Neuronal stem cell (in vitro differentiated cells): ENCODE data around the gene IMPG2.

Source experiments
- DNase-seq: peaks from one replicate; pipeline ENCODE4 v3.0.0-alpha.2; 2013; ENCODE audit warnings: low spot score
- H2AFZ ChIP-seq: one replicate; pipeline ENCODE4 v1.6.1; 2013; ENCODE audit warnings: mild to moderate bottlenecking, low read length, inconsistent platforms
- H2AK5ac ChIP-seq: 2 replicates; pipeline ENCODE4 v1.6.1; 2013; ENCODE audit warnings: low read depth, mild to moderate bottlenecking, inconsistent platforms, low read length, moderate library complexity, mixed read lengths
- H2BK120ac ChIP-seq: 2 replicates; pipeline ENCODE4 v1.6.1; 2013; ENCODE audit warnings: low read depth, mild to moderate bottlenecking, inconsistent platforms, low read length, moderate library complexity, mixed read lengths
- H2BK12ac ChIP-seq: one replicate; pipeline ENCODE4 v1.6.1; 2013; ENCODE audit warnings: low read length, inconsistent platforms
- H2BK15ac ChIP-seq: 2 replicates; pipeline ENCODE4 v1.6.1; 2013; ENCODE audit warnings: mild to moderate bottlenecking, low read length, inconsistent platforms, mixed read lengths
- H2BK5ac ChIP-seq: one replicate; pipeline ENCODE4 v1.6.1; 2013; ENCODE audit warnings: inconsistent platforms, mild to moderate bottlenecking, low read length, moderate library complexity
- H3K14ac ChIP-seq: one replicate; pipeline ENCODE4 v1.6.1; 2013; ENCODE audit warnings: low read length, inconsistent platforms
- H3K18ac ChIP-seq: 2 replicates; pipeline ENCODE4 v1.6.1; 2013; ENCODE audit warnings: low read length, inconsistent platforms
- H3K23ac ChIP-seq: 2 replicates; pipeline ENCODE4 v1.6.1; 2013; ENCODE audit warnings: low read depth, mild to moderate bottlenecking, mixed read lengths, low read length, inconsistent platforms; ENCODE audit not compliant: poor library complexity
- H3K27ac ChIP-seq: replicated peaks from 3 replicates; pipeline ENCODE4 v1.5.1; 2013; ENCODE audit warnings: low read length, inconsistent platforms
- H3K27me3 ChIP-seq, 3 experiments: 2 replicates each; pipeline ENCODE4 v1.6.1; 2013; ENCODE audit warnings: low read length in 3 of 3, mild to moderate bottlenecking in 2 of 3, inconsistent platforms in 1 of 3, low read depth in 1 of 3, mixed read lengths in 1 of 3, moderate library complexity in 1 of 3; ENCODE audit not compliant: control insufficient read depth in 3 of 3, insufficient read depth in 3 of 3
- H3K36me3 ChIP-seq, 2 donors: replicated peaks in 1 of 2; 2 replicates each; pipeline ENCODE4 v1.6.1; 2013; ENCODE audit warnings: low read length in 2 of 2; ENCODE audit not compliant: control insufficient read depth in 2 of 2, insufficient read depth in 2 of 2
- H3K4ac ChIP-seq: 2 replicates; pipeline ENCODE4 v1.6.1; 2013; ENCODE audit warnings: inconsistent platforms, mild to moderate bottlenecking, low read length, moderate library complexity
- H3K4me1 ChIP-seq, 2 donors: 1 replicate in 1 of 2; 2 replicates in 1 of 2; pipeline ENCODE4 v1.6.1; 2013; ENCODE audit warnings: low read length in 2 of 2, low read depth in 1 of 2; ENCODE audit not compliant: control insufficient read depth in 2 of 2, insufficient read depth in 1 of 2
- H3K4me2 ChIP-seq: one replicate; pipeline ENCODE4 v1.6.1; 2013; ENCODE audit warnings: mild to moderate bottlenecking, low read length, inconsistent platforms; ENCODE audit not compliant: insufficient read depth, poor library complexity, severe bottlenecking
- H3K4me3 ChIP-seq, 2 donors: 2 replicates each; pipeline ENCODE4 v1.5.1; 2013; ENCODE audit warnings: low read length in 2 of 2, mild to moderate bottlenecking in 2 of 2, inconsistent platforms in 1 of 2, moderate library complexity in 1 of 2
- H3K79me1 ChIP-seq: one replicate; pipeline ENCODE4 v1.6.1; 2013; ENCODE audit warnings: low read depth, mild to moderate bottlenecking, inconsistent platforms, low read length, moderate library complexity
- H3K9ac ChIP-seq: one replicate; pipeline ENCODE4 v1.6.1; 2013; ENCODE audit warnings: mild to moderate bottlenecking, low read depth, low read length, inconsistent platforms; ENCODE audit not compliant: poor library complexity
- H3K9me3 ChIP-seq, 2 donors: replicated peaks in 1 of 2; 2 replicates each; pipeline versions ENCODE3 to v1.6.1; 2013; ENCODE audit warnings: low read length in 2 of 2, mild to moderate bottlenecking in 2 of 2, inconsistent platforms in 1 of 2, low read depth in 1 of 2, mixed read lengths in 1 of 2, moderate library complexity in 1 of 2; ENCODE audit not compliant: control insufficient read depth in 2 of 2, insufficient read depth in 1 of 2
- H4K8ac ChIP-seq: one replicate; pipeline ENCODE4 v1.6.1; 2013; ENCODE audit warnings: low read depth, mild to moderate bottlenecking, inconsistent platforms, low read length, moderate library complexity
- H4K91ac ChIP-seq: one replicate; pipeline ENCODE4 v1.6.1; 2013; ENCODE audit warnings: low read length, low read depth, mild to moderate bottlenecking, inconsistent platforms; ENCODE audit not compliant: poor library complexity
- WGBS, 2 donors: extraction: QIAGEN DNeasy Blood & Tissue Kit; methylation state at CpG; one replicate each; pipeline ENCODE4 v1.1.7; 2013; ENCODE audit warnings: missing lambda C conversion rate in 2 of 2, mixed read lengths in 1 of 2; ENCODE audit not compliant: insufficient read length in 2 of 2, insufficient replicate concordance in 1 of 2; ENCODE audit errors: extremely low coverage in 2 of 2; 5-methylcytosine and 5-hydroxymethylcytosine counted together

Gene IMPG2

DNA sequence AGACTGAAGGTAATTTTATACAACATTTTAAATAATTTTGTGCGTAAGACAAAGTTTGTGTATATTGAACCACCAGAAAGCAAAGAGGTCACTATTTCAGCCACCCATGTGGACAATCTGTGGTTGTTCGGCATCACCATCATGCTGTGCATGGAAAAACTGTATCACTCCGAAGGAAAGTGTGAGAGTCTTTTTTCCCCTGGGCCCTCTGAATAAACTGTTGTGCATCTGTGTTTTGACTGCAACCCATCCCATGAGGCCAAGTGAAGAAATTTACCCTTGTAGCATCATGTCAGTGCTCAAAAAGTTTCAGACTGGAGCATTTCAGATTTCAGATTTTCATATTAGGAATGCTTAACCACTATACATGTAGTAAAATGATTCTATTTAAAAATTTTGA lies 85.3 kb downstream of the IMPG2 start:
- no peaks in the 10 kb centered on the region for H3K27me3 ChIP-seq
- H2AFZ ChIP-seq, result no peak overlapping the region
- no peak overlapping the region for H2BK120ac ChIP-seq
- no peak overlapping the region for H3K9ac ChIP-seq
- H2BK5ac ChIP-seq, result no peak overlapping the region
- H3K27ac ChIP-seq, result no peak overlapping the region
- no peaks in the 10 kb centered on the region for H3K4me1 ChIP-seq
- no peak overlapping the region for H2AK5ac ChIP-seq
- H2BK15ac ChIP-seq, result no peak overlapping the region
- no peaks in the 10 kb centered on the region for H3K9me3 ChIP-seq
- no peaks in the 10 kb centered on the region for H3K36me3 ChIP-seq
- DNase-seq, result no peak
- H3K4me3 ChIP-seq, result no peak overlapping the region
- H3K4me2 ChIP-seq, result no peak overlapping the region
- H3K18ac ChIP-seq, result no peak overlapping the region
- WGBS, 2 donors, result no CpG with 5 or more reads among the region's 3 CpGs
- no peak overlapping the region for H4K8ac ChIP-seq
- no peak overlapping the region for H3K23ac ChIP-seq
- no peak overlapping the region for H3K4ac ChIP-seq
- no peak overlapping the region for H4K91ac ChIP-seq
- no peak overlapping the region for H3K14ac ChIP-seq
- H3K79me1 ChIP-seq, result no peaks in the 10 kb centered on the region
- H2BK12ac ChIP-seq, result no peak overlapping the region

DNA sequence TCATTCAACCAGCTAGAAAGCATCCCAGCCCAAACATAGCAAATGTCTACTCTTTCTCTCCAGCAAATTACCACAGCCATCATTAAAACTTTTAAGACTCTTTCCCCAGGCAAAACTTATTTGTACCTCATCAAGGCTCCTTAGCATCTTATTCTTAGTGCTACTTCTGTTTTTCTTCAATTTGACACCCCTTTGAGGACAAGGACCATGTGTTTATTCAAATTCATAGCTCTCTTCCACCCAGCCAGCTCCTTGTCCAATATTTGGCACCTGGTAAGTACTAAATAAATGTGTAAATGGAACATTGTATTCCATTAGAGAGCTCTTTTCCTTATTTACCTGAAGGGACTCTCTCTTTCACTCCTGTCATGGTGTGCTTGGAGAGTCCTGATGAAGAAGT lies 89.8 kb downstream of the IMPG2 start:
- Histone ChIP-seq H2BK5ac (no peak overlapping the region), H3K4me1 (no peaks in the 10 kb centered on the region), H3K27ac (no peak overlapping the region), H3K36me3 (no peaks in the 10 kb centered on the region), H3K18ac (no peak overlapping the region), H2AFZ (no peak overlapping the region), H3K79me1 (no peaks in the 10 kb centered on the region), H2BK12ac (no peak overlapping the region), H3K23ac (no peak overlapping the region), H4K8ac (no peak overlapping the region), H4K91ac (no peak overlapping the region), H2BK120ac (no peak overlapping the region), H2AK5ac (no peak overlapping the region), H3K4me2 (no peak overlapping the region), H3K4me3 (no peak overlapping the region), H3K9ac (no peak overlapping the region), H3K4ac (no peak overlapping the region), H2BK15ac (no peak overlapping the region), H3K9me3 (no peaks in the 10 kb centered on the region), H3K14ac (no peak overlapping the region), H3K27me3 (no peaks in the 10 kb centered on the region)
- no peak for DNase-seq

DNA sequence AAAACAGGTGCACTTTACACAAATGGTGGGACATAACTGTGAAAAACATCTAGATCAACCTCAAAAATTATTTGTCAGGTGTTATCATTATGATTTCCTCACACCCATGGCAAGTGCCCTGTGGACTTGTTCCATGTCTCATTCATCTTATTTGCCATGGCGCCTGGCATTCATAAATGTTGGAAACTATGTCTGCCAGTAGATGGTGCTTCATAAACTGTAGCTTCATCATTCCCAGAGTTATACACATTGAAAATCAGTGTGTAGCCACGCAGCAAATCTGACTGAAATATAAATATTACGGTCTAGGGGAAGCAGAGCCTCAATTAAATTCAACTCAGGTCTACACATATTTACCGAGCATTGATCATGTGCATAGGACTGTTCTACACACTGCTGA lies 90.7 kb downstream of the IMPG2 start:
- no CpG with 5 or more reads among the region's 4 CpGs for WGBS, 2 donors
- H3K79me1 ChIP-seq, result no peaks in the 10 kb centered on the region

DNA sequence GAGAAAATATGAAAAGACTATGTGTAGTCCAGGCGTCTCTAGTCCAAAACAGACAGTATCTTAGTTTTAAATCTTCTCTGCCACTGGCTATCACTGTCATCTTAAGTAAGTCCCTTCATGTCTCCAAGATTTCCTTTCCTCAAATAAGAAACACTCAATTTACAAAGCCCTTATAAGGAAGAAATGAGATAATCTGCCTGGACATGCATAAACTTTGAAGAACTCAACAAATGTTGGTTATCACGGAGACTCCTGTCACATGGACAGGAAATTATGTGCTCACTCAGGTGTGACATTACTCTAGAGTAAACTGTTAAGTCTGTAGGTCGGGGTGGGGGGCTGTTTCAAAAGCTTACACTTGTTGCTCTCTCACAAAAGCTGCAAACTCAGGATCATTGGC lies 91.9 kb downstream of the IMPG2 start:
- no peak overlapping the region for H2BK15ac ChIP-seq
- no peak overlapping the region for H2AK5ac ChIP-seq
- H2BK12ac ChIP-seq, result no peak overlapping the region
- H2BK5ac ChIP-seq, result no peak overlapping the region
- no peak overlapping the region for H3K27ac ChIP-seq
- H3K9me3 ChIP-seq, result no peaks in the 10 kb centered on the region
- H3K36me3 ChIP-seq, result no peaks in the 10 kb centered on the region
- H3K18ac ChIP-seq, result no peak overlapping the region
- H3K4me3 ChIP-seq, result no peak overlapping the region
- H3K4ac ChIP-seq, result no peak overlapping the region
- H3K9ac ChIP-seq, result no peak overlapping the region
- DNase-seq, result no peak
- H3K14ac ChIP-seq, result no peak overlapping the region
- H3K79me1 ChIP-seq, result no peaks in the 10 kb centered on the region
- no peak overlapping the region for H3K23ac ChIP-seq
- H4K8ac ChIP-seq, result no peak overlapping the region
- H3K4me2 ChIP-seq, result no peak overlapping the region
- no peak overlapping the region for H4K91ac ChIP-seq
- H2AFZ ChIP-seq, result no peak overlapping the region
- WGBS, 2 donors, result no CpG with 5 or more reads among the region's 3 CpGs
- no peaks in the 10 kb centered on the region for H3K4me1 ChIP-seq
- H3K27me3 ChIP-seq, result no peaks in the 10 kb centered on the region
- no peak overlapping the region for H2BK120ac ChIP-seq

More for the DNA sequence above, 90.7 kb downstream of the IMPG2 start:
- no peak overlapping the region for H3K4ac ChIP-seq
- H2BK15ac ChIP-seq, result no peak overlapping the region
- no peak overlapping the region for H3K4me3 ChIP-seq
- H3K9ac ChIP-seq, result no peak overlapping the region
- no peak overlapping the region for H3K23ac ChIP-seq
- H4K8ac ChIP-seq, result no peak overlapping the region
- no peak overlapping the region for H4K91ac ChIP-seq
- no peaks in the 10 kb centered on the region for H3K27me3 ChIP-seq
- no peak overlapping the region for H3K4me2 ChIP-seq
- H3K14ac ChIP-seq, result no peak overlapping the region
- DNase-seq, result no peak
- H2AK5ac ChIP-seq, result no peak overlapping the region
- no peak overlapping the region for H2BK12ac ChIP-seq
- no peak overlapping the region for H2BK120ac ChIP-seq
- no peak overlapping the region for H2BK5ac ChIP-seq
- H2AFZ ChIP-seq, result no peak overlapping the region
- no peak overlapping the region for H3K18ac ChIP-seq
- no peaks in the 10 kb centered on the region for H3K9me3 ChIP-seq
- H3K4me1 ChIP-seq, result no peaks in the 10 kb centered on the region
- no peaks in the 10 kb centered on the region for H3K36me3 ChIP-seq
- H3K27ac ChIP-seq, result no peak overlapping the region
